Erythroblast (primary cell): ENCODE data around the gene SLC22A2.

Experiments used
- DNase-seq, 2 experiments: peaks; one replicate each; lab custom pipeline; 2025; lab: John Stamatoyannopoulos, UW
- GATA1 ChIP-seq: IDR thresholded peaks from 2 replicates; pipeline ENCODE4 v1.6.1; 2011; ENCODE audit warnings: low read depth, mild to moderate bottlenecking, control low read depth, low read length, moderate library complexity
- POLR2A ChIP-seq: IDR thresholded peaks from 2 replicates; pipeline ENCODE4 v1.6.1; 2011; ENCODE audit warnings: mild to moderate bottlenecking, low read length

The SLC22A2 gene

DNA sequence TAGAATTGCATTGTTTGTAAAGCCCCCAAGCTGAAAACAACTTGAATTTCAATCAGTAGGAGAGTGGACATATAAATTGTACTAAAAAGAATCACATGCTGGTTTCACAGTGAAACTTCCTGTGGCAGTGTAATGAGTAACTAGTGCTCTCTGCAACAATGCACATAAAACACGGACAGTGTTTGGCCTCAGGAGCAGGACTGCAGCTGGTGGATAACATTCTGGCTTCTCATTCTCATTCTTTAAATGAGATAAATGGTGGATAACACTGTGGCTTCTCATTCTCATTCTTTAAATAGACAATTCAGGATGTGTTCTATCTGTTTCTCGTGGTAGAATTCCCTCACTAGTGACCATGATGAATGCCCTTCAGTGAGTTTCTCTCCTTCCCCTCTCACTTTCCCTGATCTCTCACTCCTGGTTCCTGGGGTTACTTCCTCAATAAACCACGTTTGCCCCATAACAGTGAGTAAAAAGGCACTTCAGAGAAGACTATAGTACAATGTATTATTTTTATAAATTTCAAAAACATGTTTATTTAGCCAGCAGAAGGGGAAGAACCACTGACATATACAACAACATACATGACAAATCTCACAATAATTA lies 59.9 kb downstream of the SLC22A2 start:
- no peak for TF ChIP-seq POLR2A
- no peak for TF ChIP-seq GATA1
- no peak for DNase-seq

DNA sequence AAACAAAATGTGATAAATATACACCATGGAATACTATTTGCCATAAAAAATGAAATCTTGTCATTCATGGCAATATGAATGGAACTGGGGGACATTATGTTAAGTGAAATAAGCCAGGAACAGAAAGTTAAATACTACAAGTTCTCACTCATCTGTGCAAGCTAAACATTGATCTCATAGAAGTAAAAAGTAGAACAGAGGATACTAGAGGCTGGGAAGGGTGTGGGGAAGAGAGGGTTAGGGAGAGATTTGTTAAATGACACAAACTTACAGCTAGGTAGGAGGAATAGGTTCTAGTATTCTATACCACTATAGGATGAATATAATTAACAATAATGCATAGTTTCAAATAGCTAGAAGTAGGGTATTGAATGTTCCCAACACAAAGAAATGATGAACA lies 61.0 kb downstream of the SLC22A2 start:
- no peak for DNase-seq
- no peak for TF ChIP-seq POLR2A
- TF ChIP-seq GATA1: no peak

DNA sequence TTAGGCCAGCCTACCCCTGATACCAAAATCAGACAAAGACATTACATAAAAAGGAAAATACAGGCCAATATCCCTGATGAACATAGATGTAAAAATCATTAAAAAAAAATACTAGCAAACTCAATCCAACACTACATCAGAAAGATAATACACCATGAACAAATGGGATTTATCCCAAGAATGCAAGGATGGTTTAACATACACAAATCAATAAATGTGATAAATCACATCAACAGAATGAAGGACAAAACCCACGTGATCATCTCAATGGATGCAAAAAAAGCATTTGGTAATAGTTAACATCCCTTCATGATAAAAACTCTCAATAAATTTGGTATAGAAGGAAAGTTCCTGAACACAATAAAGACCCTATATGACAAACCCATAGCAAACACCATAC lies 63.8 kb downstream of the SLC22A2 start:
- TF ChIP-seq GATA1 (no peak), POLR2A (no peak)
- DNase-seq: no peak

DNA sequence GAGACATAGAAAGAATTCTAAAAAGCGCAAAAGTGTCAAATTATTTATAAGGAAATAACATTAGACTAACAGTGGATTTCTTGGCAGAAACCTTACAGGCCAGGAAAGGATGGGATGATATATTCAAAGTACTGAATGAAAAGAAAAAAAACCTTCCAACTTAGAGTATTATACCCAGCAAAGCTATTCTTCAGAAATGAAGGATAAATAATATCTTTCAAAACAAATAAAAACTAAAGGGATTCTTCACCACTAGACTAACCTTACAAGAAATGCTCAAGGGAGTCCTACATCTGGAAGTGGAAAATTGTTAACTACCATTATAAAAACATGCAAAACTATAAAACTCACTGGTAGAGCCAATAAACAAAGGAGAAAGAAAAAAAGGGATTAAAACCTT lies 65.8 kb downstream of the SLC22A2 start:
- no peak for DNase-seq
- TF ChIP-seq GATA1 (no peak), POLR2A (no peak)

DNA sequence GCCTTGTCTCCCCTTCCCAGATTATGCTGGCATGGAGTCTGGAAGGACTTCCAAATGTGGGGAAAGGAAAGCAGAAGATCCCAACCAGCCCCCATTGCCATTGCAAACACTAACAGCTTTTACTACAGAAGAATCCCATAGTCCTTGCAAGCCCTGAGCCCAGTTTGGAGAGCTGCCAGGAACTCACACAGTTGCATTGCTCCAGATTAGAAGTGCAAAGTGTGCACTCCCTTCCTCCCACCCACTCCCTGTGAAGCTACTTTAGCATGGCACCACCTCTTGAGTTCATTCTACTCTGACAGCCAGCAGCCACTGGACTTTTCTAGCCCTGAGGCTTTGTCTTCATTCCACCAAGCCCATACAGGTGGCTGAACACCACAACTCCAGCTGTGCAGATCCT lies 67.6 kb downstream of the SLC22A2 start:
- TF ChIP-seq POLR2A: no peak
- TF ChIP-seq GATA1: no peak
- no peak for DNase-seq

DNA sequence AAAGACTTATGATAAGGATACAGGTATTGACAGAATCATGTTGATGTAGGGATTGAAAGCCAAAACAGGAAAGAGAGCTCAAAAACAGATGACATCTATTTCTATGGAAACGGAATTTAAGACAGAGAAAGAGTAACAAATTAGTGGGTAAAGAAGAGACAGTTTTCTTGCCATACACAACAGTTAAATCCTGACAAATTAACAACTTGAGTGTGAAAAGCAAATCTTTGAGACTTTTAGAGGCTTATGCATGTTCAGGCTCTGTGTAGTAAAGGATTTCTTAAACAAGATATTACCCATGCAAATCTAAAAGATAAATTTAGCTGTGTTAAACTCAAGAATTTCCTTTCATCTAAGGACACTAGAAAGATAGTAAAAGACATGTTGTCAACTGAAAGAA lies 68.5 kb downstream of the SLC22A2 start:
- no peak for TF ChIP-seq GATA1
- no peak for DNase-seq

DNA sequence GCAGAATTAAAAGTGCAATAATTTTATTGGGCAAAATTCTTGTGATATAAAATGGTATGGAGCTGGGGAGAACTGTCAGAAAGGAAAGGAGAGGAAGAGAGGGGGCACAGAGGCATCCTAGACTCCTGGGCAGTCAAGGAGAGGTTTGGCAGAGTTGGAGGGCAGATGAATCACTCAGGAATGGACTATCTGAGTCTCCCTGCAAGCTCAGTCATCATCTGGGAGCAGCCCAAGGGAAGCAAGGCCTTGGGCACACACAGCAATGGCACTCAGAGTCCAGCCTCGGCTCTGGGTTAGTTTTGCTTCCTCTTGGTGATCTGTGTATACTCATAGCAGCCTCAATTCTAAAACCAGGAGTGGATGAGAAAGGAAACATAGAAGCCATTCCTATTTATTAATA lies 69.8 kb downstream of the SLC22A2 start:
- DNase-seq: no peak
- no peak for TF ChIP-seq GATA1
- no peak for TF ChIP-seq POLR2A

DNA sequence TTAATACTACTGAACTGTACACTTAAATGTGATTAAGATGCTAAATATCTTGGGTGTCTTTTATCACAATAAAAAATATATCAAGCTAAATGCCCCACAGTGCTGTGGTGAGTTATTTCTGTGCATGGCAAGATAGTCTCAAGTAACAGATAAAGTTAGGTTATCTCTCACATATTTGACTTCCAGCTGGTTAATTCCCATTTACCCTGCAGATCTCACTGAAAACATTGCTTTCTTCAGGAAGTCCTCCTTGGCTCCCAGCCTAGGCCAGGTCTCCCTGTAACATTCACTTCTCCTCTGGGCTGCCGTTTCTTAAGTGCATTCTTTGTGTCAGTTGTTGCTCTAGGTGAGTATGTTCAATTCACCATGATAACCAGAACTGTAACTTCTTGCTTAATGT lies 77.9 kb downstream of the SLC22A2 start:
- no peak for DNase-seq
- TF ChIP-seq GATA1: no peak

DNA sequence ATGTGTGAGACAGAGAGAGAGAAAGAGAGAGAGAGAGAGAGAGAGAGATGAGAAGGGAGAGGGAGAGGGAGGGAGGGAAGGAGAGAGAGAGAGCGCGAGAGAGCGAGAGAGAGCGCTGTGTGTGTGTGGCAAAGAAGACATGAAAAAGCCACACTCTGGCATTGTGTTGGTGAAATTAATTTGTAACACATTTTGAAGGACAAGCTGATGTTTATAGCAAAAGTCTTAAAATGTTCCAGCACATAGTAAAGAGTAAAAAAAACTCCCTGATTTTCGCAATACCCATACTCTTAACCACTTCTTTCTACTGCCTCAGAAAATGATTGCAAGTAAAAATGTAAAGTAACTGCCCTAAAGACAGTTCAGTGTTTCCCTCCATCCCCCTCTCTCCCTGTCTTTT lies 80.3 kb downstream of the SLC22A2 start:
- DNase-seq: no peak
- no peak for TF ChIP-seq POLR2A
- TF ChIP-seq GATA1: no peak

DNA sequence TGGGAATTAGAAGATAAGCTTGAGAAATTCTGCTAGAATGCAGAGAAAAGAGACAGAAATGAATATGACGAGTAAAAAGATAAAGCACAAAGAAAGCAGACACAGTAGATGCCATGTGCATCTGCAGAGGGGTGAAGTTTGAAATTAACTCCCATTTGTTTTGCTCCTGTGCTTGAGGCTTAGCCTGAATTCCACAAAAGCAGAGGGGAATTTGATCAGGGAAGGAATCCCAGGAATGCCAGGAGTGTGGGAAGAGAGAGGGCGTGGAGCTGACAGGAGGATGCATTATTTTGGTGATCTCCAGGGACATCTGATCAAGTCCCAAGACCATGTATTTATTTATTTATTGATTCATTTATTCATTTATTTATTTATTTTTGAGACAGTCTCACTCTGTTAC lies 81.4 kb downstream of the SLC22A2 start:
- no peak for DNase-seq
- TF ChIP-seq POLR2A: no peak
- TF ChIP-seq GATA1: no peak

DNA sequence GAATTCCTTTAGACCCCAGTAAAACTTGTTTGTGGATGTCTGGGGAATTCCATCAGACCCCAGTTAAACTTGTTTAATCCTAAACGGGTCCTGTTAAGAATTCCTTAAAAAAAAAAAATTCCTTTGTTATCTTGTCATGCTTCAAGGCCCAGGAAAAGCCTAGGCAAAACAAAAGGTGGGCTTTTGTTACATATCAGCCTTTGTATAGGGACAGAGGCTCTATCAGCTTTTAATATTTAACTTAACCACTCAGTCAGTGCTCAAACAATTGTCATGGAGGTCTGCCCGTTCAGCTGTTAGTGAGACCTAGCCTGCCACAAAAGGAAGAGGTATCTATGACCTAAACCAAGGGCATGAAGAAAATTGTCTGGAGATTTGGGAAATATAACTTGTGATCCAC lies 83.9 kb downstream of the SLC22A2 start:
- DNase-seq: no peak
- no peak for TF ChIP-seq GATA1
- no peak for TF ChIP-seq POLR2A

DNA sequence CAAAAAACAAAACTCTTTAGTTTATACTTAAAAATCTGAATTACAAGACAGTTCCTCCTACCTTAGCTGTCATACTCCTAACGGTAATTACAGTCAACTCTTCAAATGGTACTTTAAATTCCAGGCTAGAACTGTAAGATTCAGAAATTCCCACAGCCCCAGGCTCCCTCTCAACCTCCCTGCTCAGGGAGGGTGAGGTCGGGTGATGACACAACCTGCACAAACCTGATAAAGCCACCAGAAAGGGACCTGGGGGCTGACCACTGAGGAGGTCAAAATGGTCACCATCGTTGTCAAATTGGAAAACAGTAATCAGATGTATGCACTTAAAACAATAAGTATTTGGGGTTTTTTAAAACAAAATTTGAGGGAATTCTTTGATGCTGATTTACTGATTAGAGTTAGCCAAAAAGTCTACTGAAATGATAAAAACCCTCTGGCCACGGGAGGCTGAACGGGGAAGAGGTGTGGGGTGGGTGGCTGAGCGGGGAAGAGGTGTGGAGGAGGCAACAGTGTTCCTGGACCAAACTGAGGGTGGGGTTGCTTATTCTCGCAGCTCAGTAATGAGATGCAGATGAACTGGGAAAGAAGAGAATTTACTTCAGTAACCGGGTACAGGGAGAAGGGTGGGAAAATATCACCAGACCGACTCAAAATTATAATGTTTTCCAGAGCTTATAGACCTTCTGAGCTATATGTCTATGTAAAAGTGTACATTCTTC lies 84.7 kb downstream of the SLC22A2 start:
- no peak for TF ChIP-seq POLR2A
- TF ChIP-seq GATA1: no peak
- no peak for DNase-seq

DNA sequence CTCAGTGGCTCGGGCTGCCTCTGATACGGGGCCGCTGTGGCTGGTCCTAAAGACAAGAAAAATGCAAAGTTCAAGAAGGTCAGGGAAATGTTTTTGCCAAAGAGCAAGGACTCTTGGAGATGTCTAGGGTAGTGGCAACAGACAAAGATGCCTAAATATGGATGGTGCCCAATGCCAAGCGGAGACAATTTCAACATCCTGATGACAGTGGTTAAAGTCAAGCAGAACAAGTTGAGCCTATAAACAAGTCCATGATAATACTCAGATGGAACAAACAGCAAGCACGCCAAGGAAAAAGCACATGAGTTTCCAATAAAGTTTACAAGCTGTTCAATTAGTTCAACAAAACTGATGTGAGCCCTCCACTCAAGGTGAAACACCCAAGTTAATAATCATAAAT lies 85.9 kb downstream of the SLC22A2 start:
- no peak for DNase-seq
- TF ChIP-seq GATA1: no peak
- TF ChIP-seq POLR2A: no peak

DNA sequence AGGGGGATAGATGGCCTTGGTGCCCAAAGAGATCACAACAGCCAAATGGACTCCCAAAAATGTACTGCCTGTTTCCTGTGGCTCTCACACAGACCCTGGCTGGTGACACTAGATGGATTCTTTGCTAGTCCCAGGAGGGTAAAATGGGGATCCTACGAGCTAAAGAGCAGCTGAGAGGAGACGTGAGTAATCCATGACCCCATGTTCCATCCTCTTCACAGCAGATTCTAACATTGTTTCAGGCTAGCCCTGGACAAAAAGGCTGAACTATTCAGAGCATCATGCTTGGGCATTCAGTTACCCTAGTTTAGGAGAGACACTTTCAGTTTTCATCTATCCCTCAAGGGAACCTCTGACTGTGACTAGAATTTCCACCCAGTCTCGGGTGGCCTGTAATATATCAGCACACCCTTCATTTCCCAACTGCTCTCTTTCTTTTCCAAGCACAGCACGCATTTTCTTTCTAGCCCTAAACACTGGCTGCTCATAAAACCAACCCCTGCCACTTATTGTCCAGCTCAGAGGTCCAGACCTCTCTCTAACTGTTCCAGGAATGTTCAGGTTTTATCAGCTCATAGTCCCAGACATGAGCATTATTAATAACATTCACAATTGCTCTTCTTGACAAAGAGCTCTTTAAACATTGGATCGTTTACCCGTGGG lies 88.5 kb downstream of the SLC22A2 start:
- no peak for DNase-seq
- TF ChIP-seq POLR2A (no peak), GATA1 (no peak)

DNA sequence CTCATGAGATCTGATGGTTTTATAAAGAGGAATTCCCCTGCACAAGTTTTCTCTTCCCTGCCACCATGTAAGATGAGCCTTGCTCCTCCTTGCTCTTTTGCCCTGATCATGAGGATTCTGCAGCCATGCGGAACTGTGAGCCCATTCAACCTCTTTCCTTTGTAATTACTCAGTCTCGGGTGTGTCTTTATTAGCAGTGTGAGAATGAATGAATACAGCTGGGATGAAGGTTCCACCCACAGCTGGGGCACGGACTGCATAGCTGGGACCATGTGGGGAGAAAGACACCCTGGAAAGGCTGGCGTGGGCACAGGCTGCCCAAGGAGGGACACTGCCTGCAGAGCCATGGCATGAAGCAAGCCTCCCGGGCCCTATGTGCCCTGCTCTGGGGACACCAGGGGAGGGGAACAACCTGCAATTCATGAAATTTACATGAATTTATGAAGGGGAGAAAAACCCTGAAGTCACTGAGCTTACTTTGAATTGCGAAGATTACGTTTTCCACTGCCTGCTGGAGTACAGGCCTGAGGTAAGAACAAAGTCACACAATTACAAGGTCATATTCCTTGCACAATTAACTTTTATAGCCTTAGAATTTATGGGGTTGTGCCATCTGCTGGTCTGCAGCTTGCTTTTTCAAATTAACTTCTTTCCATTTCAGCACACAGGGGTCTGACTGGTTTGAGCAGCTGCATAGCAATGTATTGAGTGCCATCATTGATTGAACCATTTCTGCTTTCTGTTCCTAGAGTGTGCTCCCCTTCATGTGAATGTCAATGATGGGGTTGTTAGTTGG lies 90.8 kb downstream of the SLC22A2 start:
- no peak for DNase-seq
- TF ChIP-seq GATA1: no peak
